Kidney (tissue), 22 donors: ENCODE data around the gene CARD14. TPM values are rescaled to one million over a fixed set of nuclear protein-coding genes. Genes with fewer than 3 reads are reported as not detected.

Source experiments
- DNase-seq, 5 donors: peaks; one replicate each; pipeline ENCODE4 v3.0.0-alpha.2; 2013 to 2020
- FAIRE-seq: peaks from 2 replicates; lab custom pipeline; 2012; peaks lifted over from hg19 to GRCh38; lab: Jason Lieb, UNC
- H3K27ac ChIP-seq, 2 donors: one replicate each; pipeline ENCODE4 v1.7.0; 2013; ENCODE audit warnings: low read depth in 2 of 2, low read length in 2 of 2, inconsistent platforms in 1 of 2
- H3K27me3 ChIP-seq: one replicate; pipeline ENCODE4 v1.7.1; 2013; ENCODE audit warnings: low read length, inconsistent platforms; ENCODE audit not compliant: control insufficient read depth, insufficient read depth
- H3K36me3 ChIP-seq, 3 donors: one replicate each; pipeline versions ENCODE4 v1.7.0 to v1.7.1; 2013; ENCODE audit warnings: low read length in 3 of 3, control low read depth in 1 of 3, inconsistent platforms in 1 of 3; ENCODE audit not compliant: insufficient read depth in 3 of 3, control insufficient read depth in 2 of 3
- H3K4me1 ChIP-seq, 3 donors: one replicate each; pipeline versions ENCODE4 v1.7.0 to v1.7.1; 2013; ENCODE audit warnings: low read length in 3 of 3, inconsistent platforms in 1 of 3, low read depth in 1 of 3; ENCODE audit not compliant: control insufficient read depth in 2 of 3, insufficient read depth in 2 of 3
- H3K4me3 ChIP-seq, 3 donors: one replicate each; pipeline versions ENCODE4 v1.7.0 to v1.8.1; 2013; ENCODE audit warnings: low read length in 3 of 3, control low read depth in 1 of 3, inconsistent platforms in 1 of 3
- H3K9ac ChIP-seq, 3 donors: one replicate each; pipeline versions ENCODE4 v1.7.0 to v1.7.1; 2013; ENCODE audit warnings: low read length in 3 of 3, control low read depth in 1 of 3, inconsistent platforms in 1 of 3
- H3K9me3 ChIP-seq, 3 donors: one replicate each; pipeline versions ENCODE4 v1.7.0 to v1.7.1; 2013; ENCODE audit warnings: low read length in 3 of 3, control low read depth in 1 of 3, inconsistent platforms in 1 of 3; ENCODE audit not compliant: control insufficient read depth in 2 of 3, insufficient read depth in 1 of 3
- intact Hi-C: fragments of 100-400 bp; cut with DNase I; formaldehyde crosslinking; loops from one replicate; pipeline ENCODE4 v1.11.1; 2022
- long read RNA-seq, 10 donors: library from polyadenylated mRNA in 1 of 10; unstranded in 1 of 10; transcript quantifications; one replicate each; pipeline ENCODE4 v2.0.0 and lab custom pipeline, GENCODE V29; 2021 to 2026
- polyA plus RNA-seq: library from polyadenylated mRNA; stranded (reverse); fragments of 350-450 nt; fragmentation: Illumina TruSeq; extraction: RNeasy Lipid Tissue Mini Kit (QIAGEN cat#74804); gene quantifications from one replicate; pipeline ENCODE4 v1.2.3, GENCODE V29; 2014; ENCODE audit warnings: low read depth, low replicate concordance; ENCODE audit not compliant: insufficient read depth
- total RNA-seq: library from RNA; stranded (reverse); fragmentation: NEBNext Ultra II Directional; extraction: Animal tissue kit (Norgen Biotek cat#: 25700); gene quantifications from one replicate; pipeline ENCODE4 v1.2.1, GENCODE V29; 2021
- TF ChIP-seq, protein P1 (sequence below): IDR thresholded peaks from 3 replicates; pipeline ENCODE4 v1.5.1; 2012; ENCODE audit warnings: mild to moderate bottlenecking, moderate library complexity, borderline replicate concordance; ENCODE audit not compliant: insufficient read depth; ENCODE audit errors: extremely low read depth
- donor health status: control.
- donor health status: control.
- donor health status: control.
- donor health status: control.
- donor health status: control.
- donor health status: DM: yes; HTN: yes; CAD: no.
- donor health status: Normal renal cell carcinoma (clear cell type).

The CARD14 gene
- total RNA-seq (1.7 TPM), polyA plus RNA-seq (0.17 TPM)
- long read RNA-seq, donor 1, result 0 reads
- long read RNA-seq, donor 2, result 0 reads
- long read RNA-seq, donor 3, result 0 reads
- long read RNA-seq, donor 4, result 0 reads
- long read RNA-seq, donor 5, result 0 reads
- long read RNA-seq, donor 6, result 0 reads
- long read RNA-seq, donor 7, partial matches to known transcripts, result 0 of 7 reads
- long read RNA-seq, donor 7, other reads (novel, unspliced or antisense), result 7 of 7 reads
- long read RNA-seq, donor 8, result 0 reads
- long read RNA-seq, donor 9, result 0 reads
- long read RNA-seq, donor 10, partial matches to known transcripts, result 0 of 5 reads
- long read RNA-seq, donor 10, other reads (novel, unspliced or antisense), result 5 of 5 reads

DNA sequence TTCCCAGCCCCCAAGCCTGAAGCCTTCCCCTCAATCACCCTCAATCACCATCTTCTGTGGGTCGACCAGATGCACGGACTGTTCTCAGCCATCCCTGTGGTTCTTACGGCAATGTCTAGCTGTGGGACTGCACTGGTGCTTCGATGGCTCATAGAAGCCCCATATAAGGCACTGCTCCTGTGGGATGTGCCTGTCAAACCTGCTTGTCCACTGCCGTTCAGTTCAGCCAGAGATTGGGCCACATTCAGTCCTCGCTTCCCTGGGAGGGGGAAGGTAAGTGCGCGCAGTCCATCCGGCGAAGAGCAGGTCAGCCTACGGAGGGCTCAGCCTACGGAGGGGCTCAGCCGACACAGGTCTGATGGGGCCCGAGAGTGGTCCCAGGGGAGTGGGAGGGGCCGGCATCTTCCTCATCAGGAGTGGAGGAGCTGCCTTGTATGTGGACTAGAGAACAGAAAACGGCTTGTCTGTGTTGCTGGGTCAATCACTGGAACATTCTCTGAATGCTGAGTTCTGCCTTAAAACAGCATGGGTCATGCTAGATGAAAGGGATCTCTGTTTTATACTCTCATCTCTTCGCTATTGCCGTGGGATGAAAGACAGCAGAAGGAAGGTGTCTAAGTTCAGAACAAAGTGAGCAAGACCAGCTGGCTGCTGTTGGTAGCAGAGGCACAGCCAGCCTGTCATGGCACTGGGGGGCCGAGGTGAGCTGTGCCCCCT is at the start of gene CARD14:
CARD14 (plus strand) TSS at position 247 of the 717 bp plus-strand sequence. CDS start 11,409 bp downstream, outside the sequence.
- Histone ChIP-seq H3K4me3 (no peak within 1 kb of the TSS), H3K9me3 (no peaks in the 10 kb centered on the region), H3K4me1 (no peaks in the 10 kb centered on the region), H3K36me3 (no peaks in the 10 kb centered on the region), H3K9ac (no peak within 1 kb of the TSS), H3K27me3 (no peaks in the 10 kb centered on the region), H3K27ac (no peak within 1 kb of the TSS)
- TF ChIP-seq, protein P1, sequence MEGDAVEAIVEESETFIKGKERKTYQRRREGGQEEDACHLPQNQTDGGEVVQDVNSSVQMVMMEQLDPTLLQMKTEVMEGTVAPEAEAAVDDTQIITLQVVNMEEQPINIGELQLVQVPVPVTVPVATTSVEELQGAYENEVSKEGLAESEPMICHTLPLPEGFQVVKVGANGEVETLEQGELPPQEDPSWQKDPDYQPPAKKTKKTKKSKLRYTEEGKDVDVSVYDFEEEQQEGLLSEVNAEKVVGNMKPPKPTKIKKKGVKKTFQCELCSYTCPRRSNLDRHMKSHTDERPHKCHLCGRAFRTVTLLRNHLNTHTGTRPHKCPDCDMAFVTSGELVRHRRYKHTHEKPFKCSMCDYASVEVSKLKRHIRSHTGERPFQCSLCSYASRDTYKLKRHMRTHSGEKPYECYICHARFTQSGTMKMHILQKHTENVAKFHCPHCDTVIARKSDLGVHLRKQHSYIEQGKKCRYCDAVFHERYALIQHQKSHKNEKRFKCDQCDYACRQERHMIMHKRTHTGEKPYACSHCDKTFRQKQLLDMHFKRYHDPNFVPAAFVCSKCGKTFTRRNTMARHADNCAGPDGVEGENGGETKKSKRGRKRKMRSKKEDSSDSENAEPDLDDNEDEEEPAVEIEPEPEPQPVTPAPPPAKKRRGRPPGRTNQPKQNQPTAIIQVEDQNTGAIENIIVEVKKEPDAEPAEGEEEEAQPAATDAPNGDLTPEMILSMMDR, result no peak
- intact Hi-C loops, result no loop called here
- no peak for FAIRE-seq
- DNase-seq, result peak in 2 of 5 donors; percentile 29 to 74

DNA sequence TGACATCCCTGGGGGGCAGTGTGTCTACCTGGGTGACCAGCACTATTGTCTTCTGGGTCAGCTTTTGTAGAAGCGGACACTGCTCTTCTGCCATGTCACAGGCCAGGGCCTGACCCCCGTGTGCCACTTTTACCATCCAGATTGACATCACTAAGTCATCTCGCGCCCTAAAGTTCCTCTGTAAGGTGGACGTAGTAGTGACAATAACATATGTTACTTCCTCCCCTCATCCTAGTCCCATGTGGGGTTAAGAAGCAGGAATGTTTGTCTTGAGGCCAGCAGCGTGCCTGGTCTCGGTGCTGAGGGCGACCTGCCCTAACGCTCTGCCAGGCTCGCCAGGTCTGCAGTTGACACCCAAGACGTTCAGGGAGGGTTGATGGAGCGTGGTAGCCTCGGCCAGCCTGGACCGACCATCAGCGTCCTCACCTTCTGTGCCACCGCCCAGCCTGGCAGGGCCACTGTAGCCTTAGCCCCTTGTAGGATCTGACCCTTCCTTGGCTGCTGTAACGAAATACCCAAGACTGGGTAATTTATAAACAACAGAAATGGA is 47.7 kb upstream of the CARD14 start:
- TF ChIP-seq, protein P1, result no peak
- intact Hi-C loops, result no loop called here
- H3K27me3 ChIP-seq, result no peaks in the 10 kb centered on the region
- no peak overlapping the region for H3K4me3 ChIP-seq
- no peak for DNase-seq
- no peak for FAIRE-seq
- H3K27ac ChIP-seq, result no peak overlapping the region
- peaks cover 0 to 4% (median 0%) of the 10 kb centered on the region in 3 donors for H3K4me1 ChIP-seq
- H3K36me3 ChIP-seq, result no peaks in the 10 kb centered on the region
- no peaks in the 10 kb centered on the region for H3K9me3 ChIP-seq
- no peak overlapping the region for H3K9ac ChIP-seq

DNA sequence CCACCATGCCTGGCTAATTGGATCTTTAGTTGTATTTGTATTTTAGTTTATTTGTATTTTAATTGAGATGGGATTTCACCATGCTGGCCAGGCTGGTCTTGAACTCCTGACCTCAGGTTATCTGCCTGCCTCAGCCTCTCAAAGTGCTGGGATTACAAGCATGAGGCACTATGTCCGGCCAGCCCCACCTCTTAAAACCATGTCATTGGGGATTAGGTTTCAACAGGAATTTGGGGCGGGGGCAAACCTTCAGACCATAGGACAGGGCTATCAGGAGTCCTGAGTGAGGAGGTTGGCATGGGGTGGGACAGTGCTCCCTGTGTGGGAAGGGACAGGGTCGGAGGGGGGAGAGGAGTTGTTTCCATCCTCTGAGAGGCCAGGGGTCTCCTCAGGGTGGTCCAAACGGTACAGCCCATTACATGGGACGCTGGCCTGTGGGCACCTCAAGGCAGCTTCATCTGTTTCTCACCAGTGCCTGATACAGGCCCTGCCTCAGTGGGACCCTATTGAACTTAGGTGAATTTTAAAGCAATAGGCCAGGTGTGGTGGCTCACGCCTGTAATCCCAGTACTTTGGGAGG is 46.8 kb upstream of the CARD14 start:
- Histone ChIP-seq H3K9me3 (no peaks in the 10 kb centered on the region), H3K27me3 (no peaks in the 10 kb centered on the region), H3K27ac (no peak overlapping the region), H3K4me3 (no peak overlapping the region), H3K36me3 (no peaks in the 10 kb centered on the region), H3K9ac (no peak overlapping the region), H3K4me1 (peaks cover 0 to 4% (median 0%) of the 10 kb centered on the region in 3 donors)
- FAIRE-seq (no peak), DNase-seq (no peak)
- TF ChIP-seq, protein P1, result no peak
- intact Hi-C loops, result no loop called here
